ENCODE measurements around the gene LHX1. TPM values are rescaled to one million over a fixed set of nuclear protein-coding genes. Genes with fewer than 3 reads are reported as not detected.

LHX1 gene
- total and polyA plus RNA-seq, 4 donors: not detected

DNA sequence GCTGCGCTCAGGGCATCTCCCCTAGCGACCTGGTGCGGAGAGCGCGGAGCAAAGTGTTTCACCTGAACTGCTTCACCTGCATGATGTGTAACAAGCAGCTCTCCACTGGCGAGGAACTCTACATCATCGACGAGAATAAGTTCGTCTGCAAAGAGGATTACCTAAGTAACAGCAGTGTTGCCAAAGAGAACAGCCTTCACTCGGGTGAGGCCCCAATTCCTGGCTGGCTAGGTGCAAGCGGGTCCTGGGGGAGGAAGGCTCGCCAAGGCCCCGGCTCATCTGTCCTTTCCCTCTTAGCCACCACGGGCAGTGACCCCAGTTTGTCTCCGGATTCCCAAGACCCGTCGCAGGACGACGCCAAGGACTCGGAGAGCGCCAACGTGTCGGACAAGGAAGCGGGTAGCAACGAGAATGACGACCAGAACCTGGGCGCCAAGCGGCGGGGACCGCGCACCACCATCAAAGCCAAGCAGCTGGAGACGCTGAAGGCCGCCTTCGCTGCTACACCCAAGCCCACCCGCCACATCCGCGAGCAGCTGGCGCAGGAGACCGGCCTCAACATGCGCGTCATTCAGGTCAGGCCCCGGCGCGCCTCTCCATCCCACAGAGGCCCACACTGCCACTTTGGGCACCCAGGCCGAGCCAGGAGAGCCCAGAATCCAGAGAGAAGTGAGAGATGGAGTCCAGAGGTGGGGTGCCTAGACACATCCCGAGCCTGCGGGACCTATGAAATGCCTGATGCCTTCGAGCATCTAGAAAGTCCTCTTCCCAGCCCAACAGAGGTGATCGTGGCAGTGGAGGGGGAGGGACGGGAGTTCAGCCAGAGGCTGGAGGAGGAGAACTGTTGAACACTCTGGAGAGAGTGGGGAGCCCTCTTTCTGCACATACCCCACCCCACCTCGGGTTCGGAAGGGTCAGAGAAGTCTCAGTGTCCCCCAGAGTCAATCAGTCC, 3.3 kb downstream of the LHX1 start:
- no peak for DNase-seq (ENCODE audit: low spot score)
- H3K4me1 ChIP-seq (ENCODE audit: control insufficient read depth in 4 of 4, insufficient read depth in 4 of 4, low read length in 3 of 4): peaks cover 11 to 31% (median 19%) of the 10 kb centered on the region in 4 donors
- no peaks in the 10 kb centered on the region for H3K36me3 ChIP-seq (ENCODE audit: control insufficient read depth in 4 of 4, insufficient read depth in 3 of 4, low read depth in 1 of 4, low read length in 3 of 4)
- H3K9ac ChIP-seq (ENCODE audit: low read depth in 1 of 2, low read length in 2 of 2): no peak overlapping the region
- H3K27me3 ChIP-seq (ENCODE audit: control insufficient read depth in 4 of 4, insufficient read depth in 4 of 4, low read length in 3 of 4): peaks cover 0 to 48% (median 28%) of the 10 kb centered on the region in 4 donors
- TF ChIP-seq, protein P1, sequence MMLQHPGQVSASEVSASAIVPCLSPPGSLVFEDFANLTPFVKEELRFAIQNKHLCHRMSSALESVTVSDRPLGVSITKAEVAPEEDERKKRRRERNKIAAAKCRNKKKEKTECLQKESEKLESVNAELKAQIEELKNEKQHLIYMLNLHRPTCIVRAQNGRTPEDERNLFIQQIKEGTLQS (IDR thresholded peaks at IDR 0.05): no peak
- TF ChIP-seq, protein P2, sequence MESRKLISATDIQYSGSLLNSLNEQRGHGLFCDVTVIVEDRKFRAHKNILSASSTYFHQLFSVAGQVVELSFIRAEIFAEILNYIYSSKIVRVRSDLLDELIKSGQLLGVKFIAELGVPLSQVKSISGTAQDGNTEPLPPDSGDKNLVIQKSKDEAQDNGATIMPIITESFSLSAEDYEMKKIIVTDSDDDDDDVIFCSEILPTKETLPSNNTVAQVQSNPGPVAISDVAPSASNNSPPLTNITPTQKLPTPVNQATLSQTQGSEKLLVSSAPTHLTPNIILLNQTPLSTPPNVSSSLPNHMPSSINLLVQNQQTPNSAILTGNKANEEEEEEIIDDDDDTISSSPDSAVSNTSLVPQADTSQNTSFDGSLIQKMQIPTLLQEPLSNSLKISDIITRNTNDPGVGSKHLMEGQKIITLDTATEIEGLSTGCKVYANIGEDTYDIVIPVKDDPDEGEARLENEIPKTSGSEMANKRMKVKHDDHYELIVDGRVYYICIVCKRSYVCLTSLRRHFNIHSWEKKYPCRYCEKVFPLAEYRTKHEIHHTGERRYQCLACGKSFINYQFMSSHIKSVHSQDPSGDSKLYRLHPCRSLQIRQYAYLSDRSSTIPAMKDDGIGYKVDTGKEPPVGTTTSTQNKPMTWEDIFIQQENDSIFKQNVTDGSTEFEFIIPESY (IDR thresholded peaks at IDR 0.05): no peak
- TF ChIP-seq TAF1 (conservative IDR thresholded peaks at IDR 0.05) (no peak), EGR1 (IDR thresholded peaks at IDR 0.05; ENCODE audit: low read depth in 2 of 2) (no peak), NR2F2 (IDR thresholded peaks at IDR 0.05) (no peak), HNF4A (conservative IDR thresholded peaks at IDR 0.05) (no peak), RXRA (IDR thresholded peaks at IDR 0.05) (no peak), FOXA1 (IDR thresholded peaks at IDR 0.05) (no peak), FOXA2 (IDR thresholded peaks at IDR 0.05) (no peak), SP1 (IDR thresholded peaks at IDR 0.05) (no peak), RAD21 (IDR thresholded peaks at IDR 0.05) (no peak), JUND (IDR thresholded peaks at IDR 0.05) (no peak), HNF4G (IDR thresholded peaks at IDR 0.05) (no peak), GABPA (IDR thresholded peaks at IDR 0.05 in 1 of 2, conservative IDR thresholded peaks at IDR 0.05 in 1 of 2) (no peak)
- TF ChIP-seq, protein P3, sequence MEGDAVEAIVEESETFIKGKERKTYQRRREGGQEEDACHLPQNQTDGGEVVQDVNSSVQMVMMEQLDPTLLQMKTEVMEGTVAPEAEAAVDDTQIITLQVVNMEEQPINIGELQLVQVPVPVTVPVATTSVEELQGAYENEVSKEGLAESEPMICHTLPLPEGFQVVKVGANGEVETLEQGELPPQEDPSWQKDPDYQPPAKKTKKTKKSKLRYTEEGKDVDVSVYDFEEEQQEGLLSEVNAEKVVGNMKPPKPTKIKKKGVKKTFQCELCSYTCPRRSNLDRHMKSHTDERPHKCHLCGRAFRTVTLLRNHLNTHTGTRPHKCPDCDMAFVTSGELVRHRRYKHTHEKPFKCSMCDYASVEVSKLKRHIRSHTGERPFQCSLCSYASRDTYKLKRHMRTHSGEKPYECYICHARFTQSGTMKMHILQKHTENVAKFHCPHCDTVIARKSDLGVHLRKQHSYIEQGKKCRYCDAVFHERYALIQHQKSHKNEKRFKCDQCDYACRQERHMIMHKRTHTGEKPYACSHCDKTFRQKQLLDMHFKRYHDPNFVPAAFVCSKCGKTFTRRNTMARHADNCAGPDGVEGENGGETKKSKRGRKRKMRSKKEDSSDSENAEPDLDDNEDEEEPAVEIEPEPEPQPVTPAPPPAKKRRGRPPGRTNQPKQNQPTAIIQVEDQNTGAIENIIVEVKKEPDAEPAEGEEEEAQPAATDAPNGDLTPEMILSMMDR (IDR thresholded peaks at IDR 0.05; ENCODE audit: low read depth, low read length, missing input control): no peak
- TF ChIP-seq, protein P4, sequence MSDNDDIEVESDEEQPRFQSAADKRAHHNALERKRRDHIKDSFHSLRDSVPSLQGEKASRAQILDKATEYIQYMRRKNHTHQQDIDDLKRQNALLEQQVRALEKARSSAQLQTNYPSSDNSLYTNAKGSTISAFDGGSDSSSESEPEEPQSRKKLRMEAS (IDR thresholded peaks at IDR 0.05): no peak
- TF ChIP-seq, protein P5, sequence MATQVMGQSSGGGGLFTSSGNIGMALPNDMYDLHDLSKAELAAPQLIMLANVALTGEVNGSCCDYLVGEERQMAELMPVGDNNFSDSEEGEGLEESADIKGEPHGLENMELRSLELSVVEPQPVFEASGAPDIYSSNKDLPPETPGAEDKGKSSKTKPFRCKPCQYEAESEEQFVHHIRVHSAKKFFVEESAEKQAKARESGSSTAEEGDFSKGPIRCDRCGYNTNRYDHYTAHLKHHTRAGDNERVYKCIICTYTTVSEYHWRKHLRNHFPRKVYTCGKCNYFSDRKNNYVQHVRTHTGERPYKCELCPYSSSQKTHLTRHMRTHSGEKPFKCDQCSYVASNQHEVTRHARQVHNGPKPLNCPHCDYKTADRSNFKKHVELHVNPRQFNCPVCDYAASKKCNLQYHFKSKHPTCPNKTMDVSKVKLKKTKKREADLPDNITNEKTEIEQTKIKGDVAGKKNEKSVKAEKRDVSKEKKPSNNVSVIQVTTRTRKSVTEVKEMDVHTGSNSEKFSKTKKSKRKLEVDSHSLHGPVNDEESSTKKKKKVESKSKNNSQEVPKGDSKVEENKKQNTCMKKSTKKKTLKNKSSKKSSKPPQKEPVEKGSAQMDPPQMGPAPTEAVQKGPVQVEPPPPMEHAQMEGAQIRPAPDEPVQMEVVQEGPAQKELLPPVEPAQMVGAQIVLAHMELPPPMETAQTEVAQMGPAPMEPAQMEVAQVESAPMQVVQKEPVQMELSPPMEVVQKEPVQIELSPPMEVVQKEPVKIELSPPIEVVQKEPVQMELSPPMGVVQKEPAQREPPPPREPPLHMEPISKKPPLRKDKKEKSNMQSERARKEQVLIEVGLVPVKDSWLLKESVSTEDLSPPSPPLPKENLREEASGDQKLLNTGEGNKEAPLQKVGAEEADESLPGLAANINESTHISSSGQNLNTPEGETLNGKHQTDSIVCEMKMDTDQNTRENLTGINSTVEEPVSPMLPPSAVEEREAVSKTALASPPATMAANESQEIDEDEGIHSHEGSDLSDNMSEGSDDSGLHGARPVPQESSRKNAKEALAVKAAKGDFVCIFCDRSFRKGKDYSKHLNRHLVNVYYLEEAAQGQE (IDR thresholded peaks at IDR 0.05): no peak
- WGBS: 12% methylated on average over 52 of the region's 52 CpGs
- H3K27ac ChIP-seq (ENCODE audit: low read depth in 1 of 2, low read length in 2 of 2): no peak overlapping the region
- H3K9me3 ChIP-seq (ENCODE audit: control insufficient read depth in 4 of 4, low read length in 3 of 4): peaks cover 0 to 3% (median 0%) of the 10 kb centered on the region in 4 donors
- H3K4me3 ChIP-seq (ENCODE audit: low read depth in 1 of 3, low read length in 3 of 3): no peak overlapping the region
